ENCODE results near the gene TPSAB1. TPM values are rescaled to one million over a fixed set of nuclear protein-coding genes. Genes with fewer than 3 reads are reported as not detected.
"Not testable (repeated sequence)": the region's sequence is repeated elsewhere in the genome, so short reads cannot be mapped to it uniquely, and the experiment has no call there.

Gene TPSAB1
- total and polyA plus RNA-seq, 2 donors (not counting 1 experiment from before 2014, with no cell fraction given): not detected

DNA sequence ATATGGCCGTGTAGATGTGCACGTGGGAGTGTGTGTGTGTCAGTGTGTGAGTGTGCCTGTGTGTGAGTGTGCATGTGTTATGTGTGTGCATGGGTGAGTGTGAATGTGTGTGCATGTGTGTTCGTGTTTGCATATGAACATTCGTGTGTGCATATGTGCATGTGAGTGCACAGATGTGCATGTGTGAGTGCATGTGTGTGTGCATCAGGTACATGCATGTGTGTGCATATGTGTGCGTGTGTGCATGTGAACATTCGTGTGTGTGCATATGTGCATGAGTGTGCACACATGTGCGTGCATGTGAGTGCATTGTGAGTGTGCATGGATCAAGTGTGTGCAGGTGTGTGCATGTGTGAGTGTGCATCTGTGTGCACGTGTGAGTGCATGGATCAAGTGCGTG lies 2.5 kb upstream of the TPSAB1 start:
- H3K4me2 ChIP-seq (ENCODE audit: extremely low read depth, insufficient read depth, low read length): no peak overlapping the region
- H3K4me3 ChIP-seq (replicated peaks in 1 of 4; ENCODE audit: control extremely low read depth in 1 of 4, insufficient read depth in 1 of 4, low read depth in 3 of 4, low read length in 4 of 4): no peak overlapping the region
- no peaks in the 10 kb centered on the region for H3K4me1 ChIP-seq (ENCODE audit: control insufficient read depth, extremely low read depth, insufficient read depth, low read length)
- H3K79me2 ChIP-seq (ENCODE audit: control insufficient read depth, insufficient read depth, low read length): no peaks in the 10 kb centered on the region
- no peak overlapping the region for H3K27ac ChIP-seq (ENCODE audit: insufficient read depth, low read length)
- no peak for DNase-seq (ENCODE audit: low read depth in 2 of 2)
- no peaks in the 10 kb centered on the region for H3K27me3 ChIP-seq (ENCODE audit: control insufficient read depth, insufficient read depth, low read length)
- no peaks in the 10 kb centered on the region for H3K9me3 ChIP-seq (ENCODE audit: control insufficient read depth, insufficient read depth, low read depth, low read length)
- no peaks in the 10 kb centered on the region for H4K20me1 ChIP-seq (ENCODE audit: control insufficient read depth, extremely low read depth, insufficient read depth, low read length)
- TF ChIP-seq EZH2 (IDR thresholded peaks at IDR 0.05; ENCODE audit: low read length, missing control alignments): no peak
- TF ChIP-seq, protein P1, sequence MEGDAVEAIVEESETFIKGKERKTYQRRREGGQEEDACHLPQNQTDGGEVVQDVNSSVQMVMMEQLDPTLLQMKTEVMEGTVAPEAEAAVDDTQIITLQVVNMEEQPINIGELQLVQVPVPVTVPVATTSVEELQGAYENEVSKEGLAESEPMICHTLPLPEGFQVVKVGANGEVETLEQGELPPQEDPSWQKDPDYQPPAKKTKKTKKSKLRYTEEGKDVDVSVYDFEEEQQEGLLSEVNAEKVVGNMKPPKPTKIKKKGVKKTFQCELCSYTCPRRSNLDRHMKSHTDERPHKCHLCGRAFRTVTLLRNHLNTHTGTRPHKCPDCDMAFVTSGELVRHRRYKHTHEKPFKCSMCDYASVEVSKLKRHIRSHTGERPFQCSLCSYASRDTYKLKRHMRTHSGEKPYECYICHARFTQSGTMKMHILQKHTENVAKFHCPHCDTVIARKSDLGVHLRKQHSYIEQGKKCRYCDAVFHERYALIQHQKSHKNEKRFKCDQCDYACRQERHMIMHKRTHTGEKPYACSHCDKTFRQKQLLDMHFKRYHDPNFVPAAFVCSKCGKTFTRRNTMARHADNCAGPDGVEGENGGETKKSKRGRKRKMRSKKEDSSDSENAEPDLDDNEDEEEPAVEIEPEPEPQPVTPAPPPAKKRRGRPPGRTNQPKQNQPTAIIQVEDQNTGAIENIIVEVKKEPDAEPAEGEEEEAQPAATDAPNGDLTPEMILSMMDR (conservative IDR thresholded peaks at IDR 0.05 in 1 of 2, IDR thresholded peaks at IDR 0.05 in 1 of 2; ENCODE audit: low read depth in 1 of 2, low read length in 2 of 2): no peak
- H2AFZ ChIP-seq (ENCODE audit: low read length): no peak overlapping the region
- H3K9ac ChIP-seq (ENCODE audit: insufficient read depth, low read length): no peak overlapping the region
- no peaks in the 10 kb centered on the region for H3K36me3 ChIP-seq (ENCODE audit: control insufficient read depth, insufficient read depth, low read length)

DNA sequence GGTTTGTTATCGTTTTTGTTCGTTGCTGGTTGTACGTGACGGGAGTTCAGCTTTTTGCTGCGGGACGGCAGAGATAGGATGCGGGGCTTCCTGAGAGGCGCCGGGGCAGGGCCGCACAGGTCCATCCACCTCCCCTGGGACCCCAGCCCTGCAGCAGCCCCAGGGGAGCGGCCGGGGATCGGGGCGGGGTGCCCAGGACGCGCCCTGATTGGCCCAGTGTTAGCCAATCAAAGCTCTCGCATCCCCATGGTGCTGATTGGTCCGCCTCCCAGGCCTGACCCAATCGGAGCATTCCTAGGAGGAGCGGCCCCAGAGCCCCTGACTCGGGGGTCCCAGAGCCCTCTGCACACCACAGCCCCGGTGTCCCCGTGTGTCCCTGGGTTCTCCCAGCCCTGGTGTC lies 1.6 kb upstream of the TPSAB1 start:
- not testable (repeated sequence) for H3K4me2 ChIP-seq (ENCODE audit: extremely low read depth, insufficient read depth, low read length); H3K9me3 ChIP-seq (ENCODE audit: control insufficient read depth, insufficient read depth, low read depth, low read length)

DNA sequence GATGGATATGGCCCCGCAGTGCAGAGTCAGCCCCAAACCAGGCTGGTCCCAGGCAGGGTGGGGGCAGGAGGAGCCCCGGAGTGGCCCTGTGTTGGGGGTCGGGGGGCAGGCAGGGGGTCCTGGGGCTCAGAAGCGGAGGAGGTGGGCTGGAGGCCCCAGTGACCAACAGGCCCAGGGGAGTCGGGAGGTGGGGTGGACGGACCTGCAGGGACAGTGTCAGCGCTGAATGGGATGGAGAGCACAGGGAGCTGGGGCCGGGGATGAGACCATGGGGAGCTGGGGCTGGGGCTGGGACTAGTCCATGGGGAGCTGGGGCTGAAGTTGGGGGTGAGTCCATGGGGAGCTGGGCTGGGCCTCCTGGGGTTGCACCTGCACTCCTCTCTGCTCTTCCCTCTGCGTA lies 930 bp upstream of the TPSAB1 start:
- not testable (repeated sequence) for H2AFZ ChIP-seq (ENCODE audit: low read length); H4K20me1 ChIP-seq (ENCODE audit: control insufficient read depth, extremely low read depth, insufficient read depth, low read length); H3K4me2 ChIP-seq (ENCODE audit: extremely low read depth, insufficient read depth, low read length); H3K9me3 ChIP-seq (ENCODE audit: control insufficient read depth, insufficient read depth, low read depth, low read length); H3K36me3 ChIP-seq (ENCODE audit: control insufficient read depth, insufficient read depth, low read length); H3K27ac ChIP-seq (ENCODE audit: insufficient read depth, low read length); H3K9ac ChIP-seq (ENCODE audit: insufficient read depth, low read length); H3K4me3 ChIP-seq (replicated peaks in 1 of 4; ENCODE audit: control extremely low read depth in 1 of 4, insufficient read depth in 1 of 4, low read depth in 3 of 4, low read length in 4 of 4); DNase-seq (ENCODE audit: low read depth in 2 of 2); H3K4me1 ChIP-seq (ENCODE audit: control insufficient read depth, extremely low read depth, insufficient read depth, low read length); H3K79me2 ChIP-seq (ENCODE audit: control insufficient read depth, insufficient read depth, low read length); H3K27me3 ChIP-seq (ENCODE audit: control insufficient read depth, insufficient read depth, low read length)

More for the DNA sequence above, 1.6 kb upstream of the TPSAB1 start:
- H2AFZ ChIP-seq (ENCODE audit: low read length); H3K79me2 ChIP-seq (ENCODE audit: control insufficient read depth, insufficient read depth, low read length); H3K36me3 ChIP-seq (ENCODE audit: control insufficient read depth, insufficient read depth, low read length); H3K4me1 ChIP-seq (ENCODE audit: control insufficient read depth, extremely low read depth, insufficient read depth, low read length); H3K27ac ChIP-seq (ENCODE audit: insufficient read depth, low read length); H3K9ac ChIP-seq (ENCODE audit: insufficient read depth, low read length); DNase-seq (ENCODE audit: low read depth in 2 of 2); H4K20me1 ChIP-seq (ENCODE audit: control insufficient read depth, extremely low read depth, insufficient read depth, low read length); H3K27me3 ChIP-seq (ENCODE audit: control insufficient read depth, insufficient read depth, low read length); H3K4me3 ChIP-seq (replicated peaks in 1 of 4; ENCODE audit: control extremely low read depth in 1 of 4, insufficient read depth in 1 of 4, low read depth in 3 of 4, low read length in 4 of 4): not testable (repeated sequence)

DNA sequence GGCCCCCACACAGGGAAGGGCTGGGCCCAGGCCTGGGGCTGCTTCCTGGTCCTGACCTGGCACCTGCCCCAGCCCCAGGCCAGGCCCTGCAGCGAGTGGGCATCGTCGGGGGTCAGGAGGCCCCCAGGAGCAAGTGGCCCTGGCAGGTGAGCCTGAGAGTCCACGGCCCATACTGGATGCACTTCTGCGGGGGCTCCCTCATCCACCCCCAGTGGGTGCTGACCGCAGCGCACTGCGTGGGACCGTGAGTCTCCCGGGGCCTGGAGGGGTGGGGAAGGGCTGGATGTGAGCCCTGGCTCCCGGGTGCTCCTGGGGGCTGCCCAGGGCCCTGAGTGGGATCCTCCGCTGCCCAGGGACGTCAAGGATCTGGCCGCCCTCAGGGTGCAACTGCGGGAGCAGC lies 576 bp downstream of the TPSAB1 start:
- H3K4me1 ChIP-seq (ENCODE audit: control insufficient read depth, extremely low read depth, insufficient read depth, low read length); H3K4me3 ChIP-seq (replicated peaks in 1 of 4; ENCODE audit: control extremely low read depth in 1 of 4, insufficient read depth in 1 of 4, low read depth in 3 of 4, low read length in 4 of 4); H3K27ac ChIP-seq (ENCODE audit: insufficient read depth, low read length); H3K4me2 ChIP-seq (ENCODE audit: extremely low read depth, insufficient read depth, low read length); H2AFZ ChIP-seq (ENCODE audit: low read length); H3K79me2 ChIP-seq (ENCODE audit: control insufficient read depth, insufficient read depth, low read length); H3K27me3 ChIP-seq (ENCODE audit: control insufficient read depth, insufficient read depth, low read length); DNase-seq (ENCODE audit: low read depth in 2 of 2); H3K36me3 ChIP-seq (ENCODE audit: control insufficient read depth, insufficient read depth, low read length); H3K9me3 ChIP-seq (ENCODE audit: control insufficient read depth, insufficient read depth, low read depth, low read length); H3K9ac ChIP-seq (ENCODE audit: insufficient read depth, low read length); H4K20me1 ChIP-seq (ENCODE audit: control insufficient read depth, extremely low read depth, insufficient read depth, low read length): not testable (repeated sequence)

DNA sequence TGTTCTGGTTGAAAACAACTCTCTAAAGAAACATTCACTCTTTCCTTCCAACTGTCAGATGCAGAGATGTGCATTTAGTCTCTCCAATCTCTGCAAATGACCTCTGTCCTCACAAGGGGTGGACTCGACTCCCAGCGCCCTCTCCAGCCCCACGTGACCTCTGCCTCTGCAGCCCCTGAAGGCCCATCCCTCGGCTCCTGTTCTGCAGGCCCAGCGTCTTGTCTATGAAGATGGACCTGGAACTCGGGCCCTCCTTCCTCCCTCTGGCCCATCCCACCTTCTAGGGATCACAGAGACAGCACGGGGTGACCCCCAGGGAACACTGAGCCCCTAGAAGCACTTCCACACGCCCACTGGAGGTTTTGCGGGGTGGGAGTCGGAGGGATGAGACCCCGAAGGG lies 2.9 kb downstream of the TPSAB1 start:
- H3K4me3 ChIP-seq (replicated peaks in 1 of 4; ENCODE audit: control extremely low read depth in 1 of 4, insufficient read depth in 1 of 4, low read depth in 3 of 4, low read length in 4 of 4); H3K4me2 ChIP-seq (ENCODE audit: extremely low read depth, insufficient read depth, low read length); DNase-seq (ENCODE audit: low read depth in 2 of 2); H3K27me3 ChIP-seq (ENCODE audit: control insufficient read depth, insufficient read depth, low read length); H3K27ac ChIP-seq (ENCODE audit: insufficient read depth, low read length); H3K36me3 ChIP-seq (ENCODE audit: control insufficient read depth, insufficient read depth, low read length); H4K20me1 ChIP-seq (ENCODE audit: control insufficient read depth, extremely low read depth, insufficient read depth, low read length); H3K9ac ChIP-seq (ENCODE audit: insufficient read depth, low read length); H3K79me2 ChIP-seq (ENCODE audit: control insufficient read depth, insufficient read depth, low read length); H3K9me3 ChIP-seq (ENCODE audit: control insufficient read depth, insufficient read depth, low read depth, low read length); H3K4me1 ChIP-seq (ENCODE audit: control insufficient read depth, extremely low read depth, insufficient read depth, low read length); H2AFZ ChIP-seq (ENCODE audit: low read length): not testable (repeated sequence)

DNA sequence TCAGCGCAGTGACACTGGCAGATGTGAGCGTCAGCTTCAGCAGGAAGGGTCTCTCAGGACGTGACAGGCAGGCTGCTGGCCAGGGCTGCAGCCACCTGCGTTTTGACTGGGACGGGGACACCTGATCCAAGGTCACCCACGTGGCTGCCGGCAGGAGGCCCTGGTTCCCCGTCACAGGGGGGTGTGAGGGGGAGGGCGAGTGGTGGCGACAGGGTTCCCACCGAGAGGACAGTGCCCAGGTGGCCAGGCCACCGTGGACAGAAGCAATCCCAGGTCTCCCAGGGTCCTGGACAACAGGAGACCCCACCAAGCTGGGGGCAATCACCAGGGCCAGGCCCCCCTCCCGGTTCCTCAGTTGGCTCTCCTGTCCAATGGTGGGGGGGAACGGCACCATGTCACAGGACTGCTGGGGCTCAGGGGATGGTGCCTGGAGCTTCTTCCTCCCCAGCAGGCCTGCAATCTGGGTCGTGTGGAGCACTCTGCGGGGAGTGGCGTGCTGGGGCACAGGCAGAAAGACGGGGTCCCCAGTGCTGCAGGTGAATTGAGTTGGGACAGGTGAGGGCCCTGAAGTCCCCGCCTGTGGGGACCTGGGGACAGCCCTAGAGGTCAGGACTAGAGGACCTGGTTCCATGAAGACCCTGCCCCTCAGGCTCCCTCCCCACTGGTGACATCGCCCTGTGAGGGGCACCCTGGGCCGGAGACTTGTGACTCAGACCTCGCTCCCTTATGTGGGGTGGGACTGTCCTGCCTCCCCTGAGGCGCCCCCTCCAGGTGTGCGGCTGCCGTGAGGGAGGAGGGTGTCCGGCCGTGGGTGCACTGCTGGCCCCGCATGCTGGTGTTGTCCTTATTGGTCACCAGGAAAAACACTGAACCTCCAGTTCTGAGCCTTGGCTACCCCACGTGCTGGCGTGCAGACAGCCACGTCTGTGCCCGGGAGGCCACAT lies 3.7 kb downstream of the TPSAB1 start:
- not testable (repeated sequence) for H3K4me3 ChIP-seq (replicated peaks in 1 of 4; ENCODE audit: control extremely low read depth in 1 of 4, insufficient read depth in 1 of 4, low read depth in 3 of 4, low read length in 4 of 4); H3K27me3 ChIP-seq (ENCODE audit: control insufficient read depth, insufficient read depth, low read length); DNase-seq (ENCODE audit: low read depth in 2 of 2); H3K36me3 ChIP-seq (ENCODE audit: control insufficient read depth, insufficient read depth, low read length); H2AFZ ChIP-seq (ENCODE audit: low read length); H3K4me2 ChIP-seq (ENCODE audit: extremely low read depth, insufficient read depth, low read length); H3K9ac ChIP-seq (ENCODE audit: insufficient read depth, low read length); H3K79me2 ChIP-seq (ENCODE audit: control insufficient read depth, insufficient read depth, low read length); H3K4me1 ChIP-seq (ENCODE audit: control insufficient read depth, extremely low read depth, insufficient read depth, low read length); H3K27ac ChIP-seq (ENCODE audit: insufficient read depth, low read length); H4K20me1 ChIP-seq (ENCODE audit: control insufficient read depth, extremely low read depth, insufficient read depth, low read length); H3K9me3 ChIP-seq (ENCODE audit: control insufficient read depth, insufficient read depth, low read depth, low read length)

Measured in fibroblast of lung (primary cell).